Measurements from ENCODE around the gene KLRK1.

- no peak for TF ChIP-seq CTCF (IDR thresholded peaks at IDR 0.05 in 2 of 3, conservative IDR thresholded peaks at IDR 0.05 in 1 of 3; ENCODE audit: borderline replicate concordance in 1 of 3, insufficient read depth in 1 of 3, low read depth in 2 of 3, low read length in 2 of 3)
- TF ChIP-seq TCF7L2 (IDR thresholded peaks at IDR 0.05; ENCODE audit: borderline replicate concordance, extremely low read depth, insufficient read depth, insufficient read length) = no peak
- no peak for TF ChIP-seq POLR2A (IDR thresholded peaks at IDR 0.05; ENCODE audit: borderline replicate concordance, extremely low read depth, insufficient read depth, insufficient read length)
- TF ChIP-seq RAD21 (IDR thresholded peaks at IDR 0.05; ENCODE audit: low read depth) = no peak
- no peak for TF ChIP-seq REST (IDR thresholded peaks at IDR 0.05; ENCODE audit: low read depth)
- no peak for TF ChIP-seq JUND (IDR thresholded peaks at IDR 0.05)
- no peak for TF ChIP-seq SRF (IDR thresholded peaks at IDR 0.05; ENCODE audit: low read depth)
- no peak for TF ChIP-seq EZH2 (IDR thresholded peaks at IDR 0.05)
- TF ChIP-seq POLR2AphosphoS5 (IDR thresholded peaks at IDR 0.05; ENCODE audit: low read depth, low read length) = no peak
- no peak for TF ChIP-seq MAX (IDR thresholded peaks at IDR 0.05)
- no peak for TF ChIP-seq CBX3 (IDR thresholded peaks at IDR 0.05; ENCODE audit: low read depth)
Observed at GRCh38 chr12:10362325-10362724, 27.5 kb downstream of the KLRK1 start.

All from HCT116 (cell line).